ENCODE results near the gene NRG4. TPM values are rescaled to one million over a fixed set of nuclear protein-coding genes. Genes with fewer than 3 reads are reported as not detected.

Gene NRG4
- polyA plus RNA-seq, 3 donors: 4.3 to 10.0 (median 8.3) TPM

Other genes starting within 250 kb of the NRG4 start
- gene UBE2Q2, start 169.0 kb downstream of the NRG4 start, polyA plus RNA-seq (ENCODE audit: insufficient read length in 3 of 3): 10 to 100 TPM; 40.8 to 44.8 (median 43.4) TPM
- 10 to 100 TPM; 48.5 to 55.0 (median 50.7) TPM for gene FBXO22, start 108.5 kb downstream of the NRG4 start, polyA plus RNA-seq (ENCODE audit: insufficient read length in 3 of 3)
- 10 to 100 TPM; 13.0 to 15.2 (median 13.3) TPM for gene TMEM266, start 47.6 kb upstream of the NRG4 start, polyA plus RNA-seq (ENCODE audit: insufficient read length in 3 of 3)